ENCODE measurements around the gene TP53BP2.
"Not testable (repeated sequence)": the region's sequence is repeated elsewhere in the genome, so short reads cannot be mapped to it uniquely, and the experiment has no call there.

TP53BP2 gene, protein sequence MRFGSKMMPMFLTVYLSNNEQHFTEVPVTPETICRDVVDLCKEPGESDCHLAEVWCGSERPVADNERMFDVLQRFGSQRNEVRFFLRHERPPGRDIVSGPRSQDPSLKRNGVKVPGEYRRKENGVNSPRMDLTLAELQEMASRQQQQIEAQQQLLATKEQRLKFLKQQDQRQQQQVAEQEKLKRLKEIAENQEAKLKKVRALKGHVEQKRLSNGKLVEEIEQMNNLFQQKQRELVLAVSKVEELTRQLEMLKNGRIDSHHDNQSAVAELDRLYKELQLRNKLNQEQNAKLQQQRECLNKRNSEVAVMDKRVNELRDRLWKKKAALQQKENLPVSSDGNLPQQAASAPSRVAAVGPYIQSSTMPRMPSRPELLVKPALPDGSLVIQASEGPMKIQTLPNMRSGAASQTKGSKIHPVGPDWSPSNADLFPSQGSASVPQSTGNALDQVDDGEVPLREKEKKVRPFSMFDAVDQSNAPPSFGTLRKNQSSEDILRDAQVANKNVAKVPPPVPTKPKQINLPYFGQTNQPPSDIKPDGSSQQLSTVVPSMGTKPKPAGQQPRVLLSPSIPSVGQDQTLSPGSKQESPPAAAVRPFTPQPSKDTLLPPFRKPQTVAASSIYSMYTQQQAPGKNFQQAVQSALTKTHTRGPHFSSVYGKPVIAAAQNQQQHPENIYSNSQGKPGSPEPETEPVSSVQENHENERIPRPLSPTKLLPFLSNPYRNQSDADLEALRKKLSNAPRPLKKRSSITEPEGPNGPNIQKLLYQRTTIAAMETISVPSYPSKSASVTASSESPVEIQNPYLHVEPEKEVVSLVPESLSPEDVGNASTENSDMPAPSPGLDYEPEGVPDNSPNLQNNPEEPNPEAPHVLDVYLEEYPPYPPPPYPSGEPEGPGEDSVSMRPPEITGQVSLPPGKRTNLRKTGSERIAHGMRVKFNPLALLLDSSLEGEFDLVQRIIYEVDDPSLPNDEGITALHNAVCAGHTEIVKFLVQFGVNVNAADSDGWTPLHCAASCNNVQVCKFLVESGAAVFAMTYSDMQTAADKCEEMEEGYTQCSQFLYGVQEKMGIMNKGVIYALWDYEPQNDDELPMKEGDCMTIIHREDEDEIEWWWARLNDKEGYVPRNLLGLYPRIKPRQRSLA

DNA sequence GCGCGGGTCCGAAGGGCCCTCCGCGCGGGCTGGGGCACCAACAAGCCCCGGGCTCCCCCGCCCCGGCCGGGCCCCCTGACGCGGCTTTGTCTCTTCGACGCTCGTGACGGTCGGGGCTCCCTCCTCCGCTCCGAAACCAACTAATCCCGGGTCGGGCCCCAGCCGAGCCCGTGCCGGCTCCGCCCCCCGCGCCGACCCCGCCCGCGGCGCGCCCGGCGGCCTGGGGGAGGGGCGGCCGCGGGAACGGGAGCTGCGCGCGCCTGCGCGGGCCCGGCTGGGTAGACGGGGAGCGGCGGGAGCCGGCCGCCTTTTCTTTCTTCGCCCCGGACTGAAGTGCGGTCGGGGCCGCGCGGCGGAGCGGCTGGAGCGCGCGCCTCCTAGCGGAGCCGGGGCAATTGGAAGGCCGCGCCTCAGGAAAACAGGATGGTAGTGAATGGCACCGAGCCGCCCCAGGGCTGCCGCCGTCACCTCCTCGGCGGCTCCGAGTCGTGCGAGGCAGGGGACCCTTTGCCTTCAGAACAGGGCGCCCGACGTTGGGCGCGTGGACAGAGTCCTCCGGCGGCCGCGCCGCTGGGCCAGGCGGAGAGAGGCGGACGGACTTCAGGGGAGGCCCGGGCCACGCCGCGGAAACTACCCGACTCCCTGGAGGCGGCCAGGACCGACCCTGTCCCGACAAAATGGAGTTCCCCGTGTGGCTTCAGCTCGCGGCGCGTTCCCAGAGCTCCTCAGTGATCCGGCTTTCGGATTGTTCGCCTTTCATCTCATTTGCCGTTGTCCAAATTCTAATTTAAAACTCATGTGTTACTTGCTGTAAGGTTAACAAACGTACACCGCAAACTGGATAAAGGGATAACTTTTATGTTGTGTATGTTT is at the start of gene TP53BP2:
Gene TP53BP2, minus strand, starts transcription at position 138 of the 873 bp plus-strand sequence. CDS start 267 bp downstream, outside the sequence.
- DNase-seq (ENCODE audit: low read depth in 2 of 2) = peak; percentile 65 to 72

DNA sequence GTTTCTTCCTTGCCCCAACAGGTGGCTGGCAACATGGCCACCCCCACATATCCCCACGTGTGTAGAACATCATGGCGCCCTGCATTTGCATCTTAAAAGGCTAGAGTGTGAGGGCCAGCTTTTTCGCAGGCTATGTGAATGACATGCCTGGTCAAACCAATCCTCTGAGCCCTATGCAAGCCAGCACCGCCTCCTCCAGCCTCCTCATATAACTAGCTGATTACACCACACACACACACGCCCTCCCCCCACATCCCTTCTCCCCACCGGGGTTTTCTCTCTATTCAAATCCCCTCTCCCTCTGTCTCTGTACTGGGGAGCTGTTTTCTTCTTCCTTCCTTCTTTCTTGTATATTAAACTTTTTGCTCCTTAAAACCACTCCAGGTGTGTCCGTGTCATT is 44.7 kb upstream of the TP53BP2 start:
- not testable (repeated sequence) for DNase-seq (ENCODE audit: low read depth in 2 of 2)

DNA sequence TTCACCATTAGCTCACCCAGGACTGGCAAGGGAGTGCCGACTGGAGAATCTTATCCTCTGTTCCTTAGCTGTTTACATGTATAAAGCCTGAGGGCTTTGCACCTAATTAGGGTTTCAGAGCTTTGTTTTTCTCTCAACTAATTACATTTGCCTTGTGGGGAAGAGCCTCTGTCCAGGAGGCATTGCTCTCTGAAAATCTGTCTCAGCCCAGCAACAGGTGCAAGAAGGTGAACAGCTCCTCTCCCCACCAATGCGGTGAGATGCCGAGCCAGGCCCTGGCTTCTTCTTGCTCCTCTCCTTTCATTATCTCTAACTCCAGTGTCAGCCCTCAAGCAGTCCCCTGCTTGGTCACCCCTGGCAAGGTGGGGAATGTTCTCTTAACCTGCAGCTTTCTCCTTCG is 43.6 kb upstream of the TP53BP2 start:
- not testable (repeated sequence) for DNase-seq (ENCODE audit: low read depth in 2 of 2)

DNA sequence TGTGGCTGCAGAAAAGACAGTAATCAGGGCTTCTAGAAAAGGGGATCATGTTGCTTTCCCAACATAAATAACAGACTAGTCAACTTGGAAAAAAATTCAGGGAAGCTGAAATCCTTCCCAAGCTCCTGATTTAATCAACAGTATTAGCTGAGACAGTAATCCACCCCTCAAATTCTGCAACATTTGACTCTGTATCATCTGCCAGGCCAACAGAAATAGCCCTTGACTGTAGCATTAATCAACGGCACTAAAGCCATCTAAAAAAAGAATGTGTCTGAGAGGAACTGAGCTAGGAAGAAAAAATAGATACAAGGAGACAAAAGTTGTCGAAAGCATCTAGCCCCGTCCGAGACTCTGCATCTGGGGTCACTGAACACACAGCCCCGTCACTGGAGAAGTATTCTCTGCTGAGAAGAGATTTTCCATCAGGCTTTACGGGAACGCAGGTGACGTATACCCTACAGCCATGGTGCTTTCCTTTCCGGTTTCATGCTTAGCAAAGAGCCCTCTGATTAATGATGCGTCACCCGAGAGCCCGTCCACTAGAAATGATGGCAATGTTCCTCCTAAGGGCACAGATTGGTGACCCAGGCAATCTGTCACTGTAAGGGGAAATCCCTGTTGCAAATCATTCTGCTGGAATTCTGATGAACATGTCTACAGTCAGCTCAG is 42.1 kb upstream of the TP53BP2 start:
- no peak for DNase-seq (ENCODE audit: low read depth in 2 of 2)

DNA sequence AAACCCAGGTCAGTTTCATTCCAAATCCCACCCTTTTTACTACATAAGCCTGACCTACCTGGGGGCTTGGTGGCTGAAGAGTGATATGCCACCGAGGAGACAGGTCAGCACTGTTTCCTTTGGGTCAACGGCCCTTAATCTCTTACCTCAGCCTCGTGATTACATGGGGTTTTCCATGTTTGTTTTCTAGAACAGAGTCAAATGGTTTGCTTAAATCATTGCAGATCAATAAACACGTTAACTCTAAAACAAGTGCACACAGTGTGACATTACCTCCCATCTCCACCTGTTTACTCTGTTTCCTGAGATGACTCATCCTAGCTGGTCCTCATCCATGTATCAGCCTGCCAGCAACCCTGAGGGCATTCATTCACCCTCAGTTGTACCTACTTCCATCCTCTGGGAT is 40.8 kb upstream of the TP53BP2 start:
- DNase-seq (ENCODE audit: low read depth in 2 of 2) = no peak

DNA sequence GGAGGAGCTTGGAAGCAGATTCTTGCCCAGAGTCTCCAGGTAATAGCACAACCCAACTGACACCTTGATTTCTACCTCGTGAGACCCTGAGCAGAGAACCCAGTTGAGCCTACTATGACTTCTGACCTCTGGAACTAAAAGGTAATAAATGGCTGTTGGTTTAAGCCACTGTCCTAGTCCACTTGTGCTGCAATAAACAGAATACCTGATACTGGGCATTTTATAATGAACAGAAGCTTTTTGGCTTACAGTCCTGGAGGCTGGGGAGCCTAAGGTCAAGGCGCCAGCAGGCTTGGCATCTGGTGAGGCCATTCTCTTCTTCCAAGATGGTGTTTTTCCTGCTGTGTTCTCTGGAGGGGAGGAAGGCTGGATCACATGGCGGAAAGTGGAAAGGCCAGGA is 39.9 kb upstream of the TP53BP2 start:
- no peak for DNase-seq (ENCODE audit: low read depth in 2 of 2)

DNA sequence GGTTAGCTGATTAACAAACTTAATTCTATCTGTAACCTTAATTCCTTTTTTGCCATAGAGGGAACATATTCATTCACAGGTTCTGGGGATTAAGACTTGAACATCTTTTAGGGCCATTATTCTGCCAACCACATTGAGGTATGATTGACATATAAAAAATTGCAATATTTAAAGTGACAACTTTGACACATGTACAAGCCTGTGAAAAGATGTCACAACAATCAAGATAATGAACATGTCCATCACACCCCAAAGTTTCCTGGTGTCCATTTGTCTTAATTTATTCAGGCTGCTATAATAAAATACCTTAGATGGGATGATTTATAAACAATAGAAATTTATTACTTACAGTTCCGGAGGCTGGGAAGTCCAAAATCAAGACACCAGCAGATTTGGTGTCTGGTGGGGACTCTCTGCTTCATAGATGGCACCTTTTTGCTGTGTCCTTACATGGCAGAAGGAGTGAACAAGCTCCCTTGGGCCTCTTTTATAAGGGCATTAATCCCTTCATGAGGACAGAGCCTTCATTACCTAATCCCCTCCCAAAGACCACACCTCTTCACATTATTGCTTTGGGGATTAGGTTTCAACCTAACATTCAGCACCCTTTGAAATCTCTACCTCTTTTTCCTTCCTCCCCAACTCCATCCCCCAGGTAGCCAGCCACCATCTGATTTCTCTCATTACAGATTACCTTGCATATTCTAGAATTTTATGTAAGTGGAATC is 33.0 kb upstream of the TP53BP2 start:
- DNase-seq (ENCODE audit: low read depth in 2 of 2) = no peak

DNA sequence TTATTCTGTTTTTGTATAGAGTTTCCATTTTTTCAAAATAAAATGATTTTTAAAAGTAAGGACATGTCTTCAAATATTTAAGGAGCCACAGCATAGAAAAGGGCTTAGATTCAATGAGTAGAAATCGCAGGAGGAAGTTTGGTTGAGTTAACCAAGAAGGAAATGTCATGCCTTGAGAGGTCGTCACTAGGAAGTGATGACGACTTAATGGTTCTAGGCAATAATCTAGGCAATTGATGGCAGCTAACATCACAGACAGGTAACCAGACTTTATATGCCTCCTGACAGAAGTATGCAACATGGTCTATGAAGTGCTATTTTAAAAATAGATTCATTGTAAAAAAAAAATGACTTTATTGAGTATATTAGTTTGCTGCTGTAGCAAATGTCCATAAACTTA is 32.1 kb upstream of the TP53BP2 start:
- no peak for DNase-seq (ENCODE audit: low read depth in 2 of 2)

DNA sequence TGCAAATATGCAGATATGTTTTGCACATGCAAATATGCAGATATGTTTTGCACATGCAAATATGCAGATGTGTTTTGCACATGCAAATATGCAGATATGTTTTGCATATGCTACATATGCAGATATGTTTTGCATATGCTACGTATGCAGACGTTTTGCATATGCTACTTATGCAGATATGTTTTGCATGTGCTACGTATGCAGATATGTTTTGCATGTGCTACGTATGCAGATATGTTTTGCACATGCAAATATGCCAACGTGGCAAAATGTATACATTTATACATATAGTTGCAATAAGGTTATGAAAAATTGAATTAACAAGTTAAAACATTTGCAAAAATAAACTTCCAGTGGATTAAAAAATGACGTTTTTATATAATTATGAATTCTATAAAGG is 30.8 kb upstream of the TP53BP2 start:
- DNase-seq (ENCODE audit: low read depth in 2 of 2) = no peak

DNA sequence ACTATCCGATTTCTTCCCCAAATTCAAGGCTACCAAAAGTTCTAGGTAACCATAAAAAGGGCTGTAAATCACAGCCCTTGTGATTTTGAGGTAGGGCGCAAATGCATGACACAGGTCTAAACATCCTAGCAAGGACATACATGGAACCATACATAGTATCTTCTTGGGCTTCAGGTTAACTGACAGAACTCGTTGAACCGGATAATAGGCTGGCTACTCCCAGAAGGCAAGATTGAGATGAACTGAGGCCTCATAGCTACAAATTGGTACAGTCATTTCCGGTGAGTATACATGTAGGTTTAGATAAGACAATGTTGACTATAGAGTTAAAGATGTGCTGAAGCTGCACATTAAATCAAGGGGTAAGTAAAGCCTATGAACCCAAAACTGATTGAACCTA is 27.3 kb upstream of the TP53BP2 start:
- DNase-seq (ENCODE audit: low read depth in 2 of 2) = no peak

DNA sequence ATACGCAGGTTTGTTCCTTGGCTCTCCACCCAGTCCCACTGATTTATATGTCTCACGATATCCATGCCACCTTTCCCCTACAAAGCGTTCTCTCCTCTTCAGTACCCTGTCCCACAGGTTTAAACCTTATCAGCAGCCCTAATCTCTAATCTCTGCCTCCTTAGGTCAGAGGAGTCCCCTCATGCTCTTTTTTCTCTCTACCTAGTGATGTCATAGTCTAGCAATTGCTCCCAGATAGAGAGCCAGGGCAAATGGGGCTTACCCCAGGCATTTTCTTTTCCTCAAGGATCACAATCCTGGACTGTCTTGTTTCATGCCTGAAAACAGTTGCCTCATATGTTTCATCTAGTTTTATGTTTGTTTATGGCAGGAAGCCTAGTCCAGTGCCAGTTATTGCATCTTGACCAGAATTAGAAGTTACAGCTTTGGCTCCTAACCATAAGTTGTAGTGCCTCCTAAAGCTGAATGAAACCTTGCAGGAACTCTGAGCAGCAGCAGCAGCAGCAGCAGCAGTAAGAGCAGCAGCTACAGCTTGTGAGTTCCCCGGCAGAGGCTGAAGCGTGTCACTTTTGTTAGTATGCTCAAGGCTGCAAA is 26.7 kb upstream of the TP53BP2 start:
- no peak for DNase-seq (ENCODE audit: low read depth in 2 of 2)

DNA sequence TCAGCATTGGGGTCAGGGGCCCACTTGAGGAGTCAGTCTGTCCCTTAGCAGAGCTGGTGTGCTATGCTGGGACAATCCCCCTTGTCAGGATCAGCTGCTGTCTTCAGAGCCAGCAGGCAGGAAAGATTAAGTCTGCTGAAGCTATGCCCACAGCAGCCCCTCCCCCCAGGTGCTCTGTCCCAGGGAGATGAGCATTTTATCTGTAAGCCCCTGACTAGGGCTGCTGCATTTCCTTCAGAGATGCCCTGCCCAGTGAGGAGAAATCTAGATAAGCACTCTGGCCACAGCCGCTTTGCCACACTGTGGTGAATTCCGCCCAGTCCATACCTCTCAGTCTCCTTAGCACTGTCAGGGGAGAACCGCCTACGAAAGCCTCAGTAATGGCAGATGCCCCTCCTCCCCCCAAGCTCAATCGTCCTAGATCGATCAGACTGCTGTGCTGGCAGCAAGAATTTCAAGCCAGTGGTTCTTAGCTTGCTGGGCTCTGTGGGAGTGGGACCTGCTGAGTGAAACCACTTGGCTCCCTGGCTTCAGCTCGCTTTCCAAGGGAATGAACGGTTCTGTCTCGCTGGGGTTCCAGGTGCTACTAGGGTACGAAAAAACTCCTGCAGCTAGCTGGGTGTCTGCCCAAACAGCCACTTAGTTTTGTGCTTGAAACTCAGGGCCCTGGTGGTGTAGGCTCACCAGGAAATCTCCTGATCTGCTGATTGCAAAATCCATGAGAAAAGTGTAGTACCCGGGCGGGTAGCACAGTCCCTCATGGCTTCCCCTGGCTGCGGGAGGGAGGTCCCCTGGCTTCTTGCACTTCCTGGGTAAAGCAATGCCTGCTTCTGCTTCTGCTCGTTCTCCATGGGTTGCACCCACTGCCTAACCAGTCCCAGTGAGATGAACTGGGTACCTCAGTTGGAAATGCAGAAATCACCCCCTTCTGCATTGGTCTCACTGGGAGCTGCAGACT is 25.1 kb upstream of the TP53BP2 start:
- DNase-seq (ENCODE audit: low read depth in 2 of 2) = no peak

DNA sequence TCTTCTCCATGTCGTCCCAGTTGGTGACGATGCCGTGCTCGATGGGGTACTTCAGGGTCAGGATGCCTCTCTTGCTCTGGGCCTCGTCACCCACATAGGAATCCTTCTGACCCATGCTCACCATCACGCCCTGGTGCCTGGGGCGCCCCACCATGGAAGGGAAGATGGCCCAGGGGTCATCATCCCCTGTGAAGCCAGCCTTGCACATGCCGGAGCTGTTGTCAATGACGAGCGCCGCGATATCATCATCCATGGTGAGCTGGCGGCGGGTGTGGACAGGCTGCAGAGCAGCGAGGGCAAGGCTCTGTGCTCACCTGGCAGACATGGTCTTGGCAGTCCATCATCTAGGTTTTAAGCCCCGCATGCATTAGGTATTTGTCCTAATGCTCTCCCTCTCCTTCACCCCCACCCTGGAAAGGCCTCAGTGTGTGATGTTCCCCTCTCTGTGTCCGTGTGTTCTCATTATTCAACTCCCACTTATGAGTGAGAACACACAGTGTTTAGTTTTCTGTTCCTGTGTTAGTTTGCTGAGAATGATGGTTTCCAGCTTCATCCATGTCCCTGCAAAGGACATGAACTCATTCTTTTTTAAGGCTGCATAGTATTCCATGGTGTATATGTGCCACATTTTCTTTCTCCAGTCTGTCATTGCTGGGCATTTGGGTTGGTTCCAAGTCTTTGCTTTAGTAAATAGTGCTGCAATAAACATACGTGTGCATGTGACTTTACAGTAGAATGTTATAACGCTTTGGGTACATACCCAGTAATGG is 19.0 kb upstream of the TP53BP2 start:
- DNase-seq (ENCODE audit: low read depth in 2 of 2) = not testable (repeated sequence)

DNA sequence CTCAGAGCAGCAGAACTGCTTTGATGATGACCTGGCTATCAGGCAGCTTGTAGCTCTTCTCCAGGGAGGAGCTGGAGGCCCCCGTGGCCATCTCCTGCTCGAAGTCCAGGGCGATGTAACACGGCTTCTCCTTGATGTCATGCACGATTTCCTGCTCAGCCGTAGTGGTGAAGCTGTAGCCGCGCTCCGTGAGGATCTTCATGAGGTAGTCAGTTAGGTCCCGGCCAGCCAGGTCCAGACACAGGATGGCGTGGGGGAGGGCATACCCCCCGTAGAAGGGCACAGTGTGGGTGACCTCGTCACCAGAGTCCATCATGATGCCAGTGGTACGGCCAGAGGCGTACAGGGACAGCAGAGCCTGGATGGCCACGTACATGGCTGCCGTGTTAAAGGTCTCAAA is 18.3 kb upstream of the TP53BP2 start:
- no peak for DNase-seq (ENCODE audit: low read depth in 2 of 2)

DNA sequence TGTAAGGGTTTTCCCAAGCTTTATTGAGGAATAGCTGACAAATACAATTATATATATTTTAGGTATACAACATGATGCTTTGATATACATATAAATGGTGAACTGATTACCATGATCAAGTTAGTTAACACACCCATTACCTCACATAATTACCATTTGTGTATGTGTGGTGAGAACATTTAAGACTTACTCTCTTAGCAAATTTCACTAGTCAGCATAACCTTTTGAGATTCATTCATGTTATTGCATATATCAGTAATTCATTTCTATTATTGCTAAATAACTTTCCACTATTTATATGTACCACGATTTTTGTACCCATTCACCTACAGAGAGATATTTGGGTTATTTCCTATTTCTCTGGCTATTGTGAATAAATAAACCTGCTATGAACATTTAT is 16.2 kb upstream of the TP53BP2 start:
- DNase-seq (ENCODE audit: low read depth in 2 of 2) = no peak

DNA sequence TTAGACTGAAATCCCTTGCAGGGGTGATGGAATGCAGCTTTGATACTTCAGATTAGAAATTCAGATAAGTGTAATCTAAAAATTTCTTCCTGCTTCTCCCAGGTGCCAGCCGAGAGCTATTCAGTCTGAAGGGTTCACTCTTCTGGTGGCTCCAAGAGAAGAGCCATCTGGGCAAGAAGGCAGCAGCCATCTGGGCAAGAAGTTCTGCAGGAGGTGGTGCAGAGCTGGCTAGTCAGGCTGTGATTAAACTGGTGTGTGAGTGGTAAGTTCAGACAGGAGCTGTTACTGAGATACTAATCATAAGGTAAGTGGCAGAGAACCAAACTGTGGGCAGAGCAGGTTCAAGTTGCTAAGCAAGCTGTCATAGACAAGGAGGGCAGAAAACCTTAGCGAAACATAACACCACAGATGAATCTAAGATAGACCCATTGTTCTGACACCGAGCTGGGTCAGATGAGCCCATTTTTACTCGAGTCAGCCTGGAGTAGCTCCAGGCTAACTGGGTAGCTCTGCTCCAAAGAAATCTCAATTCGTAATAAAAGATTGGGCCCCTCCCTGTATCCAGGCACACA is 14.4 kb upstream of the TP53BP2 start:
- DNase-seq (ENCODE audit: low read depth in 2 of 2) = no peak

DNA sequence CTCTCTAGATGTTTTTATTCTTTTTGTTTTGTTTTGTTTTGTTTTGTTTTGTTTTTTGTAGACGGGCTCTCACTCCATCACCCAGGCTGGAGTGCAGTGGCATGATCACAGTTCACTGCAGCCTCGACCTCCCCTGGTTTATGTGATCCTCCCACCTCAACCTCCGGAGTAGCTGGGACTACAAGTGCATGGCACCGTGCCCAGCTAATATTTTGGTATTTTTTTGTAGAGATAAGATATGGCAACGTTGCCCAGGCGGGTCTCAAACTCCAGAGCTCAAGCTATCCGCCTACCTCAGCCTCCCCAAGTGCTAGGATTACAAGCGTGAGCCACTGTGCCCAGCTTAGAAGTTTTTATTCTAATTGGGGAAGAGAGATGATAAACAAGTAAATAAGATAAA is 13.3 kb upstream of the TP53BP2 start:
- DNase-seq (ENCODE audit: low read depth in 2 of 2) = no peak
